DOHH2 (cell line): ENCODE results near the gene SMIM15.

ENCODE experiments used
- H3F3A ChIP-seq: fragments of 200-600 bp; sonication (generic), shearing (Covaris generic); 2 replicates; pipeline ENCODE4 v1.6.0; 2016; ENCODE audit warnings: antibody characterized with exemption, mild to moderate bottlenecking; ENCODE audit not compliant: control insufficient read depth, insufficient read depth
- H3K27ac ChIP-seq: fragments of 200-600 bp; sonication (generic); 2 replicates; pipeline ENCODE4 v1.5.1; 2014; ENCODE audit warnings: low read depth, mild to moderate bottlenecking, low read length, moderate library complexity
- H3K27me3 ChIP-seq: fragments of 200-600 bp; sonication (generic); 2 replicates; pipeline ENCODE4 v1.6.1; 2014; ENCODE audit warnings: mild to moderate bottlenecking, low read length, mixed read lengths; ENCODE audit not compliant: control insufficient read depth
- H3K36me3 ChIP-seq: fragments of 200-600 bp; sonication (generic); 2 replicates; pipeline ENCODE4 v1.6.1; 2014; ENCODE audit warnings: mild to moderate bottlenecking, low read length, moderate library complexity, mixed read lengths; ENCODE audit not compliant: control insufficient read depth
- H3K4me1 ChIP-seq: fragments of 200-600 bp; sonication (generic); 2 replicates; pipeline ENCODE4 v1.6.1; 2014; ENCODE audit warnings: mild to moderate bottlenecking, low read length, mixed read lengths; ENCODE audit not compliant: control insufficient read depth
- H3K4me2 ChIP-seq: fragments of 200-600 bp; sonication (generic); 2 replicates; pipeline ENCODE4 v1.6.0; 2014; ENCODE audit warnings: mild to moderate bottlenecking, low read length, moderate library complexity
- H3K4me3 ChIP-seq: fragments of 200-600 bp; sonication (generic); 2 replicates; pipeline ENCODE4 v1.5.1; 2014; ENCODE audit warnings: mild to moderate bottlenecking, low read length, mixed read lengths
- H3K79me2 ChIP-seq: fragments of 200-600 bp; sonication (generic); 2 replicates; pipeline ENCODE4 v1.6.1; 2014; ENCODE audit warnings: mild to moderate bottlenecking, low read length, mixed read lengths; ENCODE audit not compliant: control insufficient read depth
- H3K9me2 ChIP-seq: fragments of 200-600 bp; sonication (generic); replicated peaks from 2 replicates; pipeline ENCODE4 v1.6.1; 2014; ENCODE audit warnings: mild to moderate bottlenecking, low read length, mixed read lengths; ENCODE audit not compliant: control insufficient read depth
- H3K9me3 ChIP-seq: fragments of 200-600 bp; sonication (generic); 2 replicates; pipeline ENCODE4 v1.6.1; 2014; ENCODE audit warnings: antibody characterized with exemption, low read length, mixed read lengths; ENCODE audit not compliant: control insufficient read depth, insufficient read depth
- H4K20me1 ChIP-seq: fragments of 200-600 bp; sonication (generic); 2 replicates; pipeline ENCODE4 v1.6.0; 2014; ENCODE audit warnings: low read depth, mild to moderate bottlenecking, antibody characterized with exemption, low read length, moderate library complexity; ENCODE audit not compliant: control insufficient read depth, insufficient read depth
- EZH2phosphoT487 ChIP-seq: fragments of 200-600 bp; sonication (generic); IDR thresholded peaks from 2 replicates; pipeline ENCODE4 v1.6.1; 2017; ENCODE audit warnings: borderline replicate concordance, mild to moderate bottlenecking, antibody characterized with exemption, low read length, moderate library complexity, mixed read lengths
- TF ChIP-seq, protein P1 (sequence below): fragments of 200-600 bp; sonication (generic); IDR thresholded peaks from one replicate; pipeline ENCODE4 v1.5.1; 2014; ENCODE audit warnings: antibody characterized with exemption, mild to moderate bottlenecking, low read depth, low read length; ENCODE audit not compliant: poor library complexity, severe bottlenecking

The SMIM15 gene

DNA sequence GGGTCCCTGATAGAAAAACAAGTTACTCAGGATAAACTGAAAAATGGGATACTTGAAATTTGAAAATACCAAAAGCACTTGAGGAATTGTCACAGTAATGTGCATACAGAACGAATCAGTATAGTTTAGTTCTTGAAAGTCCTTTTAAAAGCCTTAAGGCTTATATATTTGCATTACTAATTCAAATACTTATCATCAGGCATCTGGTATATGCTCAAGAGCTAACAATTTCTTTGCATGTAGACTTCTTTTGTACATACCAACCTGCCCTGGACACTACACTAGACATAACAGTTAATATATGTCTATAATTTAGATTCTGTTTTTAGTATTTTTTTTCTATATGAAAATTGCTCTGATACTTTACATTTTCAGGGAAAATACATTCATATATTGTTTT, 43.2 kb downstream of the SMIM15 start:
- H3F3A ChIP-seq = no peaks in the 10 kb centered on the region
- no peak overlapping the region for H3K27ac ChIP-seq
- H3K4me1 ChIP-seq = no peaks in the 10 kb centered on the region
- H3K4me2 ChIP-seq = no peak overlapping the region
- no peaks in the 10 kb centered on the region for H3K9me3 ChIP-seq
- no peak for TF ChIP-seq EZH2phosphoT487
- TF ChIP-seq, protein P1, sequence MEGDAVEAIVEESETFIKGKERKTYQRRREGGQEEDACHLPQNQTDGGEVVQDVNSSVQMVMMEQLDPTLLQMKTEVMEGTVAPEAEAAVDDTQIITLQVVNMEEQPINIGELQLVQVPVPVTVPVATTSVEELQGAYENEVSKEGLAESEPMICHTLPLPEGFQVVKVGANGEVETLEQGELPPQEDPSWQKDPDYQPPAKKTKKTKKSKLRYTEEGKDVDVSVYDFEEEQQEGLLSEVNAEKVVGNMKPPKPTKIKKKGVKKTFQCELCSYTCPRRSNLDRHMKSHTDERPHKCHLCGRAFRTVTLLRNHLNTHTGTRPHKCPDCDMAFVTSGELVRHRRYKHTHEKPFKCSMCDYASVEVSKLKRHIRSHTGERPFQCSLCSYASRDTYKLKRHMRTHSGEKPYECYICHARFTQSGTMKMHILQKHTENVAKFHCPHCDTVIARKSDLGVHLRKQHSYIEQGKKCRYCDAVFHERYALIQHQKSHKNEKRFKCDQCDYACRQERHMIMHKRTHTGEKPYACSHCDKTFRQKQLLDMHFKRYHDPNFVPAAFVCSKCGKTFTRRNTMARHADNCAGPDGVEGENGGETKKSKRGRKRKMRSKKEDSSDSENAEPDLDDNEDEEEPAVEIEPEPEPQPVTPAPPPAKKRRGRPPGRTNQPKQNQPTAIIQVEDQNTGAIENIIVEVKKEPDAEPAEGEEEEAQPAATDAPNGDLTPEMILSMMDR = no peak
- H3K9me2 ChIP-seq = no peaks in the 10 kb centered on the region
- no peaks in the 10 kb centered on the region for H3K79me2 ChIP-seq
- H4K20me1 ChIP-seq = no peaks in the 10 kb centered on the region
- H3K36me3 ChIP-seq = no peaks in the 10 kb centered on the region
- no peaks in the 10 kb centered on the region for H3K27me3 ChIP-seq
- no peak overlapping the region for H3K4me3 ChIP-seq

DNA sequence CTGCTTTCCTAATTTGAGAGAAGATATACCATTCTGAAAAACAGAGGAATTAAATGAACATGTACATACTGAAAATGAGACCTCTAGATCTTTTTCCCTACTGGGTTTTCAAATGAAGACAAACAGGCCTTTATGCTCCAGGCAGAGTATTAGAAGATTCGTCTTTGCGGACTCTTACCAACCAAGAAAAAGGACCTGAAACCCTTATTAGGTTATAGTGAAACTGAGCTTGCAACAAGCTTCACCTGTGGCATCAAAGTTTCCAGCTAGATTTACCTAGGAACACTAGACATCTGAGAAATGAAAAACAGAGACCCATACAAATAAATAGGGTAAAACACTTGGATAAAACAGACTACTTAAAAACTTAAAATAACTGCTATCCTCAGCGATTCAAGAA, 46.3 kb downstream of the SMIM15 start:
- Histone ChIP-seq H4K20me1 (no peaks in the 10 kb centered on the region), H3K9me2 (no peaks in the 10 kb centered on the region), H3K27ac (no peak overlapping the region), H3F3A (no peaks in the 10 kb centered on the region), H3K4me3 (no peak overlapping the region), H3K4me2 (no peak overlapping the region), H3K9me3 (no peaks in the 10 kb centered on the region), H3K4me1 (no peaks in the 10 kb centered on the region), H3K27me3 (no peaks in the 10 kb centered on the region), H3K36me3 (no peaks in the 10 kb centered on the region), H3K79me2 (no peaks in the 10 kb centered on the region)
- TF ChIP-seq, protein P1 = no peak
- TF ChIP-seq EZH2phosphoT487 = no peak

DNA sequence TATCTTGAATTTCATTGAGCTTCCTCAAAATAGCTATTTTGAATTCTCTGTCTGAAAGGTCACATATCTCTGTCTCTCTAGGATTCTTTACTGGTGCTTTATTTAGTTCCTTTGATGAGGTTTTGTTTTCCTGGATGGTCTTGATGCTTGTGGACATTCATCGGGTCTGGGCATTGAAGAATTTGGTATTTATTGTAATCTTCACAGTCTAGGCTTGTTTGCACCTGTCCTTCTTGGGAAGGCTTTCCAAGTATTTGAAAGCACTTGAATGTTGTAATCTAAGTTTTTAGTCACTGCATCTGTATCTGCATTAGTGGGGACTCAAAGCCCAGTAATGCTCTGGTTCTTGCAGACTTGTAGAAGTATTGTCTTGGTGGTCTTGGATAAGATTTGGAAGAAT, 47.8 kb downstream of the SMIM15 start:
- Histone ChIP-seq H3K4me3 (no peak overlapping the region), H4K20me1 (no peaks in the 10 kb centered on the region), H3K4me2 (no peak overlapping the region), H3F3A (no peaks in the 10 kb centered on the region), H3K4me1 (no peaks in the 10 kb centered on the region), H3K36me3 (no peaks in the 10 kb centered on the region), H3K27ac (no peak overlapping the region), H3K79me2 (no peaks in the 10 kb centered on the region), H3K27me3 (no peaks in the 10 kb centered on the region), H3K9me3 (no peaks in the 10 kb centered on the region), H3K9me2 (no peaks in the 10 kb centered on the region)
- TF ChIP-seq, protein P1 = no peak
- no peak for TF ChIP-seq EZH2phosphoT487
